Esophagus squamous epithelium (tissue), 4 donors: Measurements from ENCODE around the gene SLC35F4.

Experiments
- POLR2A ChIP-seq, 4 donors: fragments of 450-650 bp; IDR thresholded peaks; one replicate each; pipeline ENCODE4 v1.6.1; 2017; ENCODE audit warnings: antibody characterized with exemption in 4 of 4, mild to moderate bottlenecking in 4 of 4, moderate library complexity in 3 of 4
- TF ChIP-seq, protein P1 (sequence below), 6 experiments: fragments of 450-650 bp in 4 of 6; fragments of 200-600 bp in 2 of 6; sonication (generic) in 2 of 6; IDR thresholded peaks; one replicate each; pipeline ENCODE4 v1.5.1; 2016 to 2019; ENCODE audit warnings: antibody characterized with exemption in 6 of 6, mild to moderate bottlenecking in 4 of 6, moderate library complexity in 4 of 6

DNA sequence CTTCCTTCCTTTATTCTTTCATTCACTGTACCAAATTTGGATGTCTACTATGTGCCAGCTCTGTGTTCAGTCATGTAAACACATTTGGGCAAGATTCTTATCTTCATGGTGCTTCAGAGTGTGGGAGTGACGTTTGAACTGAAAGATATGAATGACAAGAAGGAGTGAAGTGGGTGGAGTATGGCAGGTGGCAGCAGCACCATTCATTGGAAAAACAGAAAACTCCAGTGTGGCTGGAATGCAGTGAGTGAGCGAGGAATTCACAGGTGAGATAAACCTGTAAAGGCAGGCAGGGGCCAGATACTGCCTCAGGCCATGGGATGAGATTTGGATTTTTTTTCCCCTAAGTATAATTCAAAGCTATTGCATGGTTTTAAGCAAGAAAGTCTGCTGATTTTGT lies 231.6 kb downstream of the SLC35F4 start:
- TF ChIP-seq, protein P1, sequence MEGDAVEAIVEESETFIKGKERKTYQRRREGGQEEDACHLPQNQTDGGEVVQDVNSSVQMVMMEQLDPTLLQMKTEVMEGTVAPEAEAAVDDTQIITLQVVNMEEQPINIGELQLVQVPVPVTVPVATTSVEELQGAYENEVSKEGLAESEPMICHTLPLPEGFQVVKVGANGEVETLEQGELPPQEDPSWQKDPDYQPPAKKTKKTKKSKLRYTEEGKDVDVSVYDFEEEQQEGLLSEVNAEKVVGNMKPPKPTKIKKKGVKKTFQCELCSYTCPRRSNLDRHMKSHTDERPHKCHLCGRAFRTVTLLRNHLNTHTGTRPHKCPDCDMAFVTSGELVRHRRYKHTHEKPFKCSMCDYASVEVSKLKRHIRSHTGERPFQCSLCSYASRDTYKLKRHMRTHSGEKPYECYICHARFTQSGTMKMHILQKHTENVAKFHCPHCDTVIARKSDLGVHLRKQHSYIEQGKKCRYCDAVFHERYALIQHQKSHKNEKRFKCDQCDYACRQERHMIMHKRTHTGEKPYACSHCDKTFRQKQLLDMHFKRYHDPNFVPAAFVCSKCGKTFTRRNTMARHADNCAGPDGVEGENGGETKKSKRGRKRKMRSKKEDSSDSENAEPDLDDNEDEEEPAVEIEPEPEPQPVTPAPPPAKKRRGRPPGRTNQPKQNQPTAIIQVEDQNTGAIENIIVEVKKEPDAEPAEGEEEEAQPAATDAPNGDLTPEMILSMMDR (IDR thresholded peaks at IDR 0.05), result no peak
- TF ChIP-seq POLR2A (IDR thresholded peaks at IDR 0.05), result no peak
